A673 (cell line): ENCODE data around the gene GOLGA7B. TPM values are rescaled to one million over a fixed set of nuclear protein-coding genes. Genes with fewer than 3 reads are reported as not detected.

Source experiments
- BruUV-seq: library from RNA; stranded (reverse); fragments of 400-500 nt; replicated peaks from 2 replicates; lab custom pipeline; 2021; lab: Mats Ljungman, UMichigan
- CTCF ChIA-PET: fragments of 300-600 bp; sonication (Branson Sonifier 250); formaldehyde crosslinking; loops from one replicate; lab custom pipeline; 2022; ENCODE audit warnings: antibody characterized with exemption; lab: Charles Lee
- POLR2A ChIA-PET: fragments of 300-600 bp; sonication (Branson Sonifier 250); formaldehyde crosslinking; loops from one replicate; lab custom pipeline; 2022; ENCODE audit warnings: antibody characterized with exemption; ENCODE audit not compliant: low non-redundant PET; lab: Charles Lee
- DNase-seq: peaks from one replicate; pipeline ENCODE4 v3.0.0-alpha.2; 2015; ENCODE audit warnings: low spot score
- H3K27ac ChIP-seq: fragments of 200-600 bp; sonication (generic); 2 replicates; pipeline ENCODE4 v1.5.1; 2016; ENCODE audit warnings: mixed run types, low read depth, mild to moderate bottlenecking, mixed read lengths, antibody characterized with exemption, low read length; ENCODE audit not compliant: poor library complexity, severe bottlenecking
- H3K27me3 ChIP-seq: fragments of 200-600 bp; sonication (generic); replicated peaks from 2 replicates; pipeline ENCODE4 v1.6.1; 2017; ENCODE audit warnings: mixed run types, low read depth, mild to moderate bottlenecking, mixed read lengths, antibody characterized with exemption, low read length; ENCODE audit not compliant: insufficient read depth, poor library complexity
- H3K36me3 ChIP-seq: fragments of 200-600 bp; sonication (generic); 2 replicates; pipeline ENCODE4 v1.6.1; 2016; ENCODE audit warnings: mixed run types, mild to moderate bottlenecking, mixed read lengths, antibody characterized with exemption, low read length; ENCODE audit not compliant: insufficient read depth, poor library complexity, severe bottlenecking
- H3K4me1 ChIP-seq: fragments of 200-600 bp; sonication (generic); 2 replicates; pipeline ENCODE4 v1.6.1; 2017; ENCODE audit warnings: mixed run types, mild to moderate bottlenecking, mixed read lengths, antibody characterized with exemption, low read length; ENCODE audit not compliant: insufficient read depth, poor library complexity, severe bottlenecking
- H3K4me3 ChIP-seq: fragments of 200-600 bp; sonication (generic); 2 replicates; pipeline ENCODE4 v1.5.1; 2016; ENCODE audit warnings: low read depth, mixed run types, mild to moderate bottlenecking, mixed read lengths, low read length; ENCODE audit not compliant: poor library complexity, severe bottlenecking
- H3K9me3 ChIP-seq: fragments of 200-600 bp; sonication (generic); 2 replicates; pipeline ENCODE4 v1.6.1; 2016; ENCODE audit warnings: mixed run types, low read depth, mild to moderate bottlenecking, mixed read lengths, antibody characterized with exemption, low read length; ENCODE audit not compliant: poor library complexity, severe bottlenecking
- CTCF ChIP-seq: fragments of 300-800, 200-600 bp; sonication (generic); conservative IDR thresholded peaks from 2 replicates; pipeline ENCODE4 v1.5.1; 2017; ENCODE audit warnings: low read depth, mild to moderate bottlenecking, antibody characterized with exemption, low read length, moderate library complexity, mixed read lengths
- EZH2 ChIP-seq: fragments of 200-600 bp; sonication (generic); IDR thresholded peaks from 2 replicates; pipeline ENCODE4 v1.6.1; 2017; ENCODE audit warnings: borderline replicate concordance, low read depth, mild to moderate bottlenecking, mixed read lengths, antibody characterized with exemption, low read length; ENCODE audit not compliant: poor library complexity, severe bottlenecking
- intact Hi-C: fragments of 100-400 bp; cut with micrococcal nuclease; formaldehyde crosslinking; loops from one replicate; pipeline ENCODE4 v1.10.0; 2022; ENCODE audit not compliant: unreplicated experiment
- total RNA-seq: library from RNA; stranded (reverse); gene quantifications from 2 replicates; pipeline ENCODE4 v1.2.3, GENCODE V29; 2021

GOLGA7B gene
- total RNA-seq, 1 experiment from 2014 or later, result 0.64 TPM

DNA sequence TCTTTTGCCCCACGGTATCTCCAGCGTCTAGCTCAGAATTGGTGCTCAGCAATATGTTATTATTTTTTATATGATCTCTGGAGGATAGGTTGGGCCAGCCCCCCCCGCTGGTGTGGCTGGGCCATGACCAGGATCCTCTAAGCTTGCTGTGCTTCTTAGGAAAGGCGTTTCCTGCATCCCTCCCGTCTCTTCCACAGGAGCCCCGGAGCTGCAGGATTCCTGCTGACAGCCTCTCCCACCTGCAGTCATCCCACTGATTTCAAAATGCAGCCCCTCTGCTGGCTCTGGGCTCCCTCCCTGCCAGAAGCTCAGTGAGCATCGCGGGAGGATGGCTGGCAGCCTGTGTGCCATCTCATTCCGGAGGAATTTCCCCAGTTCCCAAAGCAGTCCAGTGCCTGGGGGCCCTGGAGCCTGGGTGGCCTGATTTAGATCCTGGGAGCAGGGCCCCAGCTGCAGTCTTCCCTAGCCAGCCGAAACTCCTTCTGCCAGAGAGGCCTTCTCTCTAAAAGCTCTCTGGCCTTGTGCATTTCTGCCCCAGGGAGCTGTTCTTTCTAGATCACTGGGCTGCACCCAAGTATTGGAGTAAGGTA, 21.8 kb upstream of the GOLGA7B start:
- Histone ChIP-seq H3K4me1 (no peaks in the 10 kb centered on the region), H3K4me3 (no peak overlapping the region), H3K9me3 (no peaks in the 10 kb centered on the region), H3K36me3 (no peaks in the 10 kb centered on the region), H3K27ac (no peak overlapping the region), H3K27me3 (no peaks in the 10 kb centered on the region)
- intact Hi-C loops, result no loop called here
- ChIA-PET CTCF (interaction anchor here (0.8 kb wide), 1 partner anchor 36 kb away, joined by 3 read pairs; no protein-coding TSS in a partner anchor), POLR2A (no interaction called here)
- TF ChIP-seq CTCF, result no peak
- no peak for TF ChIP-seq EZH2
- no TSS peak for BruUV-seq
- DNase-seq, result no peak

DNA sequence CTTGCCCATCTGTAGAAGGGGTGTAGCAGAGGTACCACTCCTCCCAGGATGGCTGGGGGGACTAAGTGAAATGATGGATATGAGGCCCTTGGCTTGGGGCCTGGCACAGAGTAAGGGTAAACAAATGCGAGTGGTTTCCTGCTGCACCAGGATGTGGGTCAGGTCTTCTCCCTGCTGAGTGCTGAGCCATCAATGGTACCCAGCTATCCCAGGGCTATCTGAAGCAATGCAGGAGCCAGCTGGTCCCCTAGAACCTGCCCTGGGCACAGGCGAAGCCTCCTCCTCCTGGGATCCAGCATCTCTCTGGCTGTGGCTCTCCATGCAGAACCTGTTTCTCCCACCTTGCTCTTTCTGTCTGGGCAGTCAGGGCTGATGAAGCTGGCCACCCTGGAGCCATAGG, 20.9 kb upstream of the GOLGA7B start:
- no peak for DNase-seq
- intact Hi-C loops, result no loop called here
- Histone ChIP-seq H3K36me3 (no peaks in the 10 kb centered on the region), H3K9me3 (no peaks in the 10 kb centered on the region), H3K27ac (no peak overlapping the region), H3K4me3 (no peak overlapping the region), H3K4me1 (no peaks in the 10 kb centered on the region), H3K27me3 (no peaks in the 10 kb centered on the region)
- no TSS peak for BruUV-seq
- POLR2A ChIA-PET, result no interaction called here
- no peak for TF ChIP-seq CTCF
- no peak for TF ChIP-seq EZH2
- CTCF ChIA-PET, result no interaction called here

GRCh38 chr10:97830064-97830463, 19.6 kb upstream of the GOLGA7B start:
- Histone ChIP-seq H3K36me3 (no peaks in the 10 kb centered on the region), H3K9me3 (no peaks in the 10 kb centered on the region), H3K4me1 (no peaks in the 10 kb centered on the region), H3K27ac (no peak overlapping the region), H3K4me3 (no peak overlapping the region), H3K27me3 (peaks cover 3% of the 10 kb centered on the region)
- intact Hi-C loops, result no loop called here
- POLR2A ChIA-PET, result no interaction called here
- CTCF ChIA-PET, result no interaction called here
- no peak for DNase-seq
- BruUV-seq, result no TSS peak
- no peak for TF ChIP-seq CTCF
- no peak for TF ChIP-seq EZH2
